SK-N-SH (cell line): ENCODE results near the gene ASAH2.

ENCODE experiments used
- EZH2phosphoT487 ChIP-seq: fragments of 200-600 bp; sonication (generic); IDR thresholded peaks from 2 replicates; pipeline ENCODE4 v1.6.1; 2017; ENCODE audit warnings: low read depth, mixed run types, mild to moderate bottlenecking, antibody characterized with exemption, moderate library complexity, borderline replicate concordance
- GABPA ChIP-seq: IDR thresholded peaks from 2 replicates; pipeline ENCODE4 v1.4.0; 2012; ENCODE audit warnings: low read depth, mild to moderate bottlenecking
- TF ChIP-seq, protein P1 (sequence below): IDR thresholded peaks from 2 replicates; pipeline ENCODE4 v1.4.0; 2012; ENCODE audit warnings: low read depth
- TF ChIP-seq, protein P2 (sequence below): fragments of 200-600 bp; sonication (generic); IDR thresholded peaks from 2 replicates; pipeline ENCODE4 v1.6.1; 2017; ENCODE audit warnings: antibody characterized with exemption, mild to moderate bottlenecking, moderate library complexity
- TF ChIP-seq, protein P3 (sequence below): fragments of 150-350 bp; IDR thresholded peaks from 2 replicates; pipeline ENCODE4 v1.6.1; 2016; ENCODE audit warnings: mild to moderate bottlenecking, low read depth, low read length

- TF ChIP-seq, protein P1, sequence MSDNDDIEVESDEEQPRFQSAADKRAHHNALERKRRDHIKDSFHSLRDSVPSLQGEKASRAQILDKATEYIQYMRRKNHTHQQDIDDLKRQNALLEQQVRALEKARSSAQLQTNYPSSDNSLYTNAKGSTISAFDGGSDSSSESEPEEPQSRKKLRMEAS = no peak
- TF ChIP-seq EZH2phosphoT487 (no peak), GABPA (no peak)
- TF ChIP-seq, protein P2, sequence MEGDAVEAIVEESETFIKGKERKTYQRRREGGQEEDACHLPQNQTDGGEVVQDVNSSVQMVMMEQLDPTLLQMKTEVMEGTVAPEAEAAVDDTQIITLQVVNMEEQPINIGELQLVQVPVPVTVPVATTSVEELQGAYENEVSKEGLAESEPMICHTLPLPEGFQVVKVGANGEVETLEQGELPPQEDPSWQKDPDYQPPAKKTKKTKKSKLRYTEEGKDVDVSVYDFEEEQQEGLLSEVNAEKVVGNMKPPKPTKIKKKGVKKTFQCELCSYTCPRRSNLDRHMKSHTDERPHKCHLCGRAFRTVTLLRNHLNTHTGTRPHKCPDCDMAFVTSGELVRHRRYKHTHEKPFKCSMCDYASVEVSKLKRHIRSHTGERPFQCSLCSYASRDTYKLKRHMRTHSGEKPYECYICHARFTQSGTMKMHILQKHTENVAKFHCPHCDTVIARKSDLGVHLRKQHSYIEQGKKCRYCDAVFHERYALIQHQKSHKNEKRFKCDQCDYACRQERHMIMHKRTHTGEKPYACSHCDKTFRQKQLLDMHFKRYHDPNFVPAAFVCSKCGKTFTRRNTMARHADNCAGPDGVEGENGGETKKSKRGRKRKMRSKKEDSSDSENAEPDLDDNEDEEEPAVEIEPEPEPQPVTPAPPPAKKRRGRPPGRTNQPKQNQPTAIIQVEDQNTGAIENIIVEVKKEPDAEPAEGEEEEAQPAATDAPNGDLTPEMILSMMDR = no peak
- TF ChIP-seq, protein P3, sequence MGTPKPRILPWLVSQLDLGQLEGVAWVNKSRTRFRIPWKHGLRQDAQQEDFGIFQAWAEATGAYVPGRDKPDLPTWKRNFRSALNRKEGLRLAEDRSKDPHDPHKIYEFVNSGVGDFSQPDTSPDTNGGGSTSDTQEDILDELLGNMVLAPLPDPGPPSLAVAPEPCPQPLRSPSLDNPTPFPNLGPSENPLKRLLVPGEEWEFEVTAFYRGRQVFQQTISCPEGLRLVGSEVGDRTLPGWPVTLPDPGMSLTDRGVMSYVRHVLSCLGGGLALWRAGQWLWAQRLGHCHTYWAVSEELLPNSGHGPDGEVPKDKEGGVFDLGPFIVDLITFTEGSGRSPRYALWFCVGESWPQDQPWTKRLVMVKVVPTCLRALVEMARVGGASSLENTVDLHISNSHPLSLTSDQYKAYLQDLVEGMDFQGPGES = no peak
Observed at GRCh38 chr10:50272531-50272930, 21.2 kb upstream of the ASAH2 start.
